HL-60 (cell line): ENCODE data around the gene C1D.

Source experiments
- CTCF ChIP-seq: IDR thresholded peaks from one replicate; pipeline ENCODE4 v1.5.1; 2011; ENCODE audit warnings: low read length, control low read depth, inconsistent platforms; ENCODE audit not compliant: insufficient read depth
- SPI1 ChIP-seq: IDR thresholded peaks from 2 replicates; pipeline ENCODE4 v1.6.1; 2012; ENCODE audit warnings: low read depth, mild to moderate bottlenecking, borderline replicate concordance

GRCh38 chr2:68030529-68030928, 32.3 kb downstream of the C1D start:
- TF ChIP-seq CTCF (no peak), SPI1 (no peak)
